ENCODE data around the gene FAM181A.
A peak's percentile ranks its signal among the peaks of the same experiment; 100 is the strongest.

FAM181A gene

GRCh38 chr14:93964820-93965286, 37.7 kb downstream of the FAM181A start:
- DNase-seq, result no peak

- no peak for DNase-seq
These were observed 38.2 kb downstream of the FAM181A start for GRCh38 chr14:93965287-93965821.

- DNase-seq, result no peak
These were observed 38.9 kb downstream of the FAM181A start for GRCh38 chr14:93965946-93966474.

GRCh38 chr14:93967637-93968250, 40.6 kb downstream of the FAM181A start:
- DNase-seq, result no peak

GRCh38 chr14:93969082-93969828, 42.1 kb downstream of the FAM181A start:
- DNase-seq, result no peak

DNA sequence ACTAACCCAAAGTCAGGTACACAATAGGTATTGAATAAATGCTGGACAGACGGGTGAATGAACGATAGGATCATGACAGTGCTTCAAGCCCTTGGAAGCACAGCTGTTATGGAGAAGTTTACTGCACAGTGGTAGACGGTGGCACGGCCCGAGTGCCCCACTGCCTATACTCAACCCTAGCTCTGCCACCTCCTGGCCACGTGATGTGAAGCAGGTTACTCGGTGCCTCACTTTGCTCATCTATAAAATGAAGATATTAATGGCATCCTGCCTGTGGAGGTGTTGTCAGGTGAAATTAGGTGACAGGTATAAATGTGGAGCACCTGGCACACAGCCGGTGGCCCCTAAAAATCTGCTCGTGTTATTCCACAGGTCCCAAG, 43.4 kb downstream of the FAM181A start:
- peak; percentile 75 for DNase-seq

- DNase-seq, result peak; percentile 86
These were observed 44.0 kb downstream of the FAM181A start for GRCh38 chr14:93970965-93971634.

DNA sequence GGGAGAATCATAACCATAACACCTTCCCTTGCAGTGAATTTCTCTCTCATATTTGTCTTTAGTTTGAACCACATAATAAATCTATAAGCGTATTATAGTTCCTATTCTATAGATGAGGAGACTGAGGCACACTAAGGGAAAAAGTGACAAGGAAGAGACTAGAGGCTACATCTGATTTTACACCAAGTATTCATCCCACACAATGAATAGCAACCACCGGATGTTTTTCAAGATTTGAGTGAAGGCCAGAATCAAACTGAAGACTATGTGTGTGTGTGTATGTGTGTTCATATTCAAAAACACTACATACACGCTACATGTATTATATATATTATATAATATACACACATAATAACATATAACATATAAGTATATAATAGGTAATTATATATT, 44.5 kb downstream of the FAM181A start:
- DNase-seq, result peak; percentile 72

- peak; percentile 51 for DNase-seq
These were observed 45.6 kb downstream of the FAM181A start for GRCh38 chr14:93972618-93973205.

- DNase-seq, result no peak
These were observed 46.5 kb downstream of the FAM181A start for GRCh38 chr14:93973607-93974006.

DNA sequence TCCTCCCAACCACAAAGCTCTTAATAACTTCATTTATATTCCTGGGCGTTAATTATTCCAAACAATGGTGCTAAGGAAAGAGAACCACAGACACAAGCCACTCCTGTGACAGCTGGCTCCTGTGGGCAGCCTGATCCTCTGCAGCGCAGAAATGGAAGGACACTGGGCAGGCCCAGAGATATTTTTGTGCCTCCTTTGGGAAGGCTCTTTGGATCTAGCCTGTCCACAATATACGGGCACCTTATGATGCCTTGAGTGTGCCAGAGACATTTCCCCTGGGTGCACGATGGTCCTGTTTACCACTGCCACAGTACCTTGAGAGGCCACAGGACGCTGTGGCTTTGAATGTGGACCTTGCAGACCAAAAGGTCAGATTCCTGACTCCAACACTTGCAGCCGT, 47.2 kb downstream of the FAM181A start:
- DNase-seq, result no peak

DNA sequence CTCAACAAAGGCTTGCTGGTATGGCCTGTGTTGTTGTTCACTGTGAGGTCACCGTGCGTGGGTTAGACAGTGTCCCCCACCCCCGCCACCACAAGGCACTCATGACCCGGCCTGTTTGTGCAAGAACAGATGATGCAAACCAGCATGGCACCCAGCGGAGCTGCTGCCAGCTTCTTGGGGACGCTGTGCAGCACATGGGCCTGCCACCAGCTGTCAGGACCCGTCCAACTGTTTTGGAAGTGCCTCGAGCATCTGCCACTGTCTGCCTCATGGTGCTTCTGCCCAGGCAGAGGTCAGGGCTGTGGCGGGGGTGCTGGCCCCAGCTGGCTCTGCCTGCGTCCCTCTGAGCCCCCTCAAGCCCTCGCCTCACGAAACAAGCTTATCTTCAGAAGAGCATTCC, 47.7 kb downstream of the FAM181A start:
- no peak for DNase-seq

DNA sequence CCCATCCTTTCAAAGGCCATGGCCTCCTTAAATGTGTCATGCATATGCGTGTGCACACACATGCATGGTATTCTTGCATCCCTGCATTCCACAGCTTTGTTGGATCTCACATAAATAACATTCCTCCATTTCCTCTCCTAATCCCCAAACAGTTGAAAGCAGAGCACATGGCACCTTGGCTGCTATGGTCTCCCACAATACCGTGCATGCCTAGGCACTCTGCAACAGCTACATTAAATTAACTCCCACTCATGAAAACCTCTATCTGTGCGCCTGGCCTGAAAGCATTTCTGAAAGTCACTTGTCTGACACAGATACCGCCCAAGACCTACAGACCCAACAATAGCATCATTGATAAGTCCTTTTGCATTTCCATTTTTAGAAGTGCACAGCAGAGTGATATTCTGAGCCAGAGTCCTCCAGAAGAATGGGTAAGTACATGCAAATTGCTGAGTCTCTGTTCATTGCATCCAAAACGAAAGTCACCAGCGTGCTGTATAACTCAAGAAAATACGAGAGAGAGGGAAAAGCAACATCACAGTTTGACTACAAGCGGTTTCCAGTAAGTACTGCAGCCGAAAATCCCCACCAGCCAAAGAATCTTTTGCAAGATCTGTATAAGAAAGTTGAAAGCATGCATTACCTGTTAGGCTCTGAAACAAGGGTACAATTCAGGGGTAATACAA, 48.8 kb downstream of the FAM181A start:
- DNase-seq, result peak; percentile 87

- DNase-seq, result peak; percentile 83
These were observed 49.4 kb downstream of the FAM181A start, which contains the start of gene ASB2 for GRCh38 chr14:93976477-93977057. Gene ASB2, minus strand, starts transcription at chr14:93976570. Its CDS starts 12,031 bp downstream, at chr14:93964539.

DNA sequence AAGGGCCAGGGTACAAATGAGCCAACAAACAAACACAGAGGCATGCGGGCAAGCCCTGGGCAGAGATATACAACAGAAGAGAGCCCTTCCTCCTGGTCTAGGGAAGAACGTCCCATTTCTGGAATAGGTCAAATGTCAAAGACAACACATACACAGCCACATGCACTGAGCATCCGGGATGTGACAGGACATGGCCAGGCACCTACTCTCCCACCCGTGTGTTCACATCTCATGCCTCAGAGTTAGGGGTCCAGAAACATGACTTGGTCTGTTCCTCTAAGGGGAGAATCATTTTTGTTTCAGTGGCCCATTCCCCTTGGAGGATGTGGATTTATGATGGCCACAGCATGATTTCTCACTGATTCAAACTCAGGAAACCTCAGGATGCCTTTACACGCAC, 50.0 kb downstream of the FAM181A start:
- no peak for DNase-seq

DNA sequence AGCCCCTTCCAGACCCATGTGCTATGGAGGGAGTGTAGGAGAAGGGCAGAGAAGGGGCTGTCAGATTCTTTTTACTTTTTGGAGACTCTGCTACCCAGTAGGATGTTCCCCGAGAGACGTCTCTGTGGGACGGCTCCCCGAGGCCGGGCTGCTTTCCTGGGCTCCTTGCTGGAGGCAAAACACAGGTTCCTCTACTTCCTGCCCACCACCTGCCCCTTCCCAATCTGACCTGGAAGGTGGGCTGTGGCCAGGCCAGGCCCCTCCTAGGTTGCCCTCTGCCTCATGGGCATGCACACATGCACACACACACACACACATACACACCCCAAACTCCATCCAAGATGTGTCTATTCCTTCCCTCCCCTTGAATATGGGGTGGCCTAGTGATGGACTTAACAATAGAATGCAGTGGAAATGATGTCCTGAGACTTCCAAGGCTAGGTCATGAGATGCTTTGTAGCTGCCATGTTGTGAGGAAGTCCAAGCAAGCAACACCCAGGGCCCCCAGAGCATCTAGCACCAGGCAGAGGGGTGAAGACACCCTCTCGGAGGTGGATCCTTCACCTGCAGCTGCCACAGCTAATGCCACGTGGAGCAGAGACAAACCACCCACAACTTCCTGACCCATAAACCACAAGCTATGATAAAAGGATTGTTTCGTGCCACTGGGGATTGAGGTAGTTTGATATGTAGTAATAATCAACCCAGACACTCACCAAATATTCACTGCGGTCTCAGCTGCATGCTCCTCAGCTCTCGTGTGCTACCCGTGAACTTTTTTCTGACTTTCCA, 50.8 kb downstream of the FAM181A start:
- DNase-seq, result peak; percentile 95

DNA sequence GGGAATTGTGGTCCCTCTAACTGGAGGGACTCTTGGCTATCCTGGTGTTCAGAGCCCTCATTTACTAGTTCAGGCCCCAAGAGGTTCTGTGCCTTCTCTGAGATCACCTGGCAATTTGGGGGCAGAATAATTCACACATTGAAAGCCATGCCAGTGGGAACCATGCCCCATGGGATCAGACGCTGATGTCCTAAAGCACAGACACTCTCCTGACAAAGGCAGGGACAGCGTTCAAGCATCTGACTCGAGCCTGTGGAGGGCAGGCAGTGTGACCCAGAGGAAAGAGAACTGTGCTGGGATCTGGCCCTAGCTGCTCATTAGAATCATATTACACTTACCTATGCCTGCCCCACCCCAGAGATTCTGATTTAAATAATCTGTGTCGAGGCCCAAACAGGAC, 51.6 kb downstream of the FAM181A start:
- DNase-seq, result no peak

All from activated CD4-positive, alpha-beta T cell treated with anti-CD3 and anti-CD28 coated beads, Interleukin-2, amount 50 U/mL, for 16 hours (primary cell).